H1 (cell line): Measurements from ENCODE around the gene LRRC10. TPM values are rescaled to one million over a fixed set of nuclear protein-coding genes. Genes with fewer than 3 reads are reported as not detected.

Source experiments
- CTCF ChIA-PET: fragments of 300-600 bp; sonication (Branson Sonifier 250); formaldehyde crosslinking; loops from one replicate; lab custom pipeline; 2021; ENCODE audit not compliant: partially characterized antibody; lab: Charles Lee
- POLR2A ChIA-PET: fragments of 300-600 bp; sonication (Branson Sonifier 250); formaldehyde crosslinking; loops from one replicate; lab custom pipeline; 2021; ENCODE audit warnings: inconsistent platforms; ENCODE audit not compliant: partially characterized antibody; lab: Charles Lee
- DNase-seq, 2 experiments: peaks; one replicate each; pipeline versions ENCODE4 v3.0.0 to v3.0.0-alpha.2; 2010 to 2022; ENCODE audit warnings: low spot score in 2 of 2, low read depth in 1 of 2, mixed read lengths in 1 of 2
- FAIRE-seq: peaks from 2 replicates; lab custom pipeline; 2011; peaks lifted over from hg19 to GRCh38; lab: Jason Lieb, UNC
- H2AFZ ChIP-seq: 2 replicates; pipeline ENCODE4 v1.8.1; 2012; ENCODE audit warnings: low read length, inconsistent platforms
- H2AK5ac ChIP-seq: 2 replicates; pipeline ENCODE4 v1.6.1; 2013; ENCODE audit warnings: low read depth, low read length
- H2BK120ac ChIP-seq: replicated peaks from 2 replicates; pipeline ENCODE3; 2013; ENCODE audit warnings: low read depth, low read length, inconsistent platforms
- H2BK12ac ChIP-seq: 2 replicates; pipeline ENCODE4 v1.6.1; 2013; ENCODE audit warnings: low read depth, low read length
- H2BK15ac ChIP-seq: 2 replicates; pipeline ENCODE4 v1.6.1; 2013; ENCODE audit warnings: low read length
- H2BK20ac ChIP-seq: 2 replicates; pipeline ENCODE4 v1.6.1; 2013; ENCODE audit warnings: low read length
- H2BK5ac ChIP-seq: 2 replicates; pipeline ENCODE4 v1.6.1; 2013; ENCODE audit warnings: low read depth, low read length
- H3K14ac ChIP-seq: 2 replicates; pipeline ENCODE4 v1.6.1; 2013; ENCODE audit warnings: inconsistent platforms; ENCODE audit not compliant: insufficient read length
- H3K18ac ChIP-seq: 2 replicates; pipeline ENCODE4 v1.6.1; 2013; ENCODE audit warnings: low read length; ENCODE audit errors: extremely low read depth
- H3K23ac ChIP-seq: 2 replicates; pipeline ENCODE4 v1.6.1; 2013; ENCODE audit warnings: inconsistent platforms; ENCODE audit not compliant: insufficient read length
- H3K23me2 ChIP-seq: 2 replicates; pipeline ENCODE4 v1.6.1; 2013; ENCODE audit warnings: low read depth, low read length
- H3K27ac ChIP-seq: 2 replicates; pipeline ENCODE4 v1.6.1; 2011; ENCODE audit warnings: low read depth, low read length, inconsistent platforms
- H3K27me3 ChIP-seq, 4 experiments: replicated peaks in 1 of 4; 1 replicate in 1 of 4; 2 replicates in 3 of 4; pipeline versions ENCODE4 v1.6.1 to v1.8.1; 2011 to 2013; ENCODE audit warnings: low read length in 3 of 4, mild to moderate bottlenecking in 3 of 4, inconsistent platforms in 2 of 4, mixed read lengths in 2 of 4, moderate library complexity in 1 of 4; ENCODE audit not compliant: control insufficient read depth in 3 of 4, insufficient read depth in 3 of 4; ENCODE audit errors: extremely low read depth in 1 of 4
- H3K36me3 ChIP-seq, 4 experiments: 2 replicates each; pipeline versions ENCODE4 v1.6.1 to v1.8.1; 2011 to 2013; ENCODE audit warnings: mild to moderate bottlenecking in 4 of 4, low read length in 3 of 4, moderate library complexity in 2 of 4, control low read depth in 1 of 4, inconsistent platforms in 1 of 4; ENCODE audit not compliant: insufficient read depth in 4 of 4, control insufficient read depth in 2 of 4
- H3K4ac ChIP-seq: replicated peaks from 2 replicates; pipeline ENCODE3; 2013; ENCODE audit warnings: low read length, low read depth, mixed read lengths, inconsistent platforms; ENCODE audit not compliant: insufficient read length
- H3K4me1 ChIP-seq, 4 experiments: replicated peaks in 1 of 4; 1 replicate in 1 of 4; 2 replicates in 3 of 4; pipeline versions ENCODE4 v1.6.1 to v1.8.1; 2011 to 2013; ENCODE audit warnings: low read length in 3 of 4, inconsistent platforms in 2 of 4, mixed read lengths in 1 of 4; ENCODE audit not compliant: insufficient read depth in 4 of 4, control insufficient read depth in 3 of 4
- H3K4me2 ChIP-seq, 2 experiments: 2 replicates each; pipeline versions ENCODE4 v1.6.1 to v1.8.1; 2011 to 2013; ENCODE audit warnings: low read depth in 2 of 2, low read length in 2 of 2, control low read depth in 1 of 2, inconsistent platforms in 1 of 2, mild to moderate bottlenecking in 1 of 2; ENCODE audit not compliant: insufficient read depth in 1 of 2
- H3K4me3 ChIP-seq, 4 experiments: fragments of 200-600, 300-600 bp in 1 of 4; sonication (generic), shearing (Covaris generic), sonication (Bioruptor Twin) in 1 of 4; 2 replicates each; pipeline versions ENCODE4 v1.5.1 to v1.8.1; 2011 to 2016; ENCODE audit warnings: low read length in 4 of 4, low read depth in 3 of 4, control low read depth in 2 of 4, inconsistent platforms in 2 of 4, mild to moderate bottlenecking in 2 of 4, mixed read lengths in 1 of 4, moderate library complexity in 1 of 4; ENCODE audit not compliant: insufficient read depth in 2 of 4; ENCODE audit errors: extremely low read depth in 1 of 4
- H3K56ac ChIP-seq: replicated peaks from 2 replicates; pipeline ENCODE3; 2013; ENCODE audit warnings: low read depth, mild to moderate bottlenecking, mixed read lengths, low read length, inconsistent platforms; ENCODE audit not compliant: insufficient read length
- H3K79me1 ChIP-seq: 2 replicates; pipeline ENCODE4 v1.6.1; 2013; ENCODE audit warnings: low read depth, low read length, control low read depth
- H3K79me2 ChIP-seq, 2 experiments: 2 replicates each; pipeline versions ENCODE4 v1.6.1 to v1.8.1; 2012 to 2013; ENCODE audit warnings: low read length in 2 of 2, mild to moderate bottlenecking in 2 of 2, inconsistent platforms in 1 of 2; ENCODE audit not compliant: insufficient read depth in 2 of 2, control insufficient read depth in 1 of 2
- H3K9ac ChIP-seq, 4 experiments: replicated peaks in 1 of 4; 1 replicate in 1 of 4; 2 replicates in 3 of 4; pipeline versions ENCODE4 v1.6.1 to v1.8.1; 2011 to 2013; ENCODE audit warnings: low read depth in 3 of 4, low read length in 3 of 4, control low read depth in 2 of 4, mild to moderate bottlenecking in 2 of 4, moderate library complexity in 2 of 4, inconsistent platforms in 1 of 4; ENCODE audit errors: extremely low read depth in 1 of 4
- H3K9me3 ChIP-seq, 2 experiments: 2 replicates each; pipeline versions ENCODE4 v1.6.1 to v1.8.1; 2012 to 2013; ENCODE audit warnings: mild to moderate bottlenecking in 2 of 2, moderate library complexity in 2 of 2, control low read depth in 1 of 2, inconsistent platforms in 1 of 2, low read depth in 1 of 2, low read length in 1 of 2, mixed read lengths in 1 of 2; ENCODE audit not compliant: insufficient read depth in 2 of 2
- H4K20me1 ChIP-seq, 2 experiments: replicated peaks in 1 of 2; 2 replicates each; pipeline versions ENCODE3 to v1.8.1; 2011 to 2013; ENCODE audit warnings: inconsistent platforms in 2 of 2, low read length in 2 of 2, mild to moderate bottlenecking in 1 of 2; ENCODE audit not compliant: insufficient read depth in 2 of 2, control insufficient read depth in 1 of 2
- H4K5ac ChIP-seq: 2 replicates; pipeline ENCODE4 v1.6.1; 2013; ENCODE audit warnings: low read length, low read depth, mixed read lengths, inconsistent platforms; ENCODE audit not compliant: insufficient read length
- H4K8ac ChIP-seq: 2 replicates; pipeline ENCODE4 v1.8.0; 2013; ENCODE audit warnings: mild to moderate bottlenecking, moderate library complexity, low read length, inconsistent platforms; ENCODE audit not compliant: insufficient read depth; ENCODE audit errors: extremely low read depth
- H4K91ac ChIP-seq: replicated peaks from 2 replicates; pipeline ENCODE3; 2013; ENCODE audit warnings: low read length, mixed read lengths, inconsistent platforms; ENCODE audit not compliant: insufficient read length
- BRCA1 ChIP-seq: IDR thresholded peaks from 2 replicates; pipeline ENCODE4 v1.6.1; 2012; ENCODE audit warnings: low read depth, low read length, improper control_type of control experiment
- CREB1 ChIP-seq: IDR thresholded peaks from 2 replicates; pipeline ENCODE4 v1.6.1; 2012; ENCODE audit warnings: inconsistent platforms
- HDAC2 ChIP-seq, 2 experiments: fragments of 300-600 bp in 1 of 2; sonication (generic) in 1 of 2; IDR thresholded peaks; 2 replicates each; pipeline ENCODE4 v1.6.1; 2011 to 2012; ENCODE audit warnings: low read depth in 2 of 2, low read length in 2 of 2, mild to moderate bottlenecking in 2 of 2, moderate library complexity in 2 of 2, borderline replicate concordance in 1 of 2, inconsistent platforms in 1 of 2
- JUN ChIP-seq: IDR thresholded peaks from 2 replicates; pipeline ENCODE4 v1.6.1; 2011; ENCODE audit warnings: low read depth, mild to moderate bottlenecking, improper control_type of control experiment, low read length
- JUND ChIP-seq: IDR thresholded peaks from 2 replicates; pipeline ENCODE4 v1.6.1; 2011; ENCODE audit warnings: mild to moderate bottlenecking, improper control_type of control experiment, low read length
- NANOG ChIP-seq: IDR thresholded peaks from 2 replicates; pipeline ENCODE4 v1.6.1; 2011; ENCODE audit warnings: low read length, low read depth, mild to moderate bottlenecking, inconsistent platforms; ENCODE audit not compliant: insufficient read depth, poor library complexity, severe bottlenecking
- RBBP5 ChIP-seq: IDR thresholded peaks from 2 replicates; pipeline ENCODE4 v1.7.1; 2012; ENCODE audit warnings: low read depth, mild to moderate bottlenecking, inconsistent platforms, low read length, moderate library complexity, borderline replicate concordance
- RXRA ChIP-seq: IDR thresholded peaks from 2 replicates; pipeline ENCODE4 v1.6.1; 2011; ENCODE audit warnings: low read depth, mild to moderate bottlenecking, low read length, moderate library complexity; ENCODE audit not compliant: insufficient read depth
- WGBS, 2 experiments: shearing (Covaris generic) in 1 of 2; methylation state at CpG; one replicate each; pipeline versions ENCODE4 v1.1.6 to v1.1.7; 2013 to 2015; ENCODE audit warnings: low lambda C conversion rate in 2 of 2, mixed read lengths in 2 of 2, inconsistent platforms in 1 of 2, low coverage in 1 of 2, missing lambda C conversion rate in 1 of 2; ENCODE audit not compliant: insufficient replicate concordance in 2 of 2, insufficient coverage in 1 of 2, insufficient read length in 1 of 2; ENCODE audit errors: extremely low coverage in 1 of 2, missing lambda C conversion rate in 1 of 2; 5-methylcytosine and 5-hydroxymethylcytosine counted together
- polyA plus RNA-seq, 7 experiments: library from polyadenylated mRNA; depleted of rRNA in 3 of 7; stranded (reverse) in 5 of 7; unstranded in 2 of 7; fragments of >200 nt in 5 of 7; fragments of 200-250 nt in 2 of 7; gene quantifications; 1 replicate in 5 of 7; 2 replicates in 1 of 7; 4 replicates in 1 of 7; pipeline versions ENCODE4 v1.2.1 to v1.2.3, GENCODE V29; 2011 to 2013; ENCODE audit warnings: missing spikeins in 2 of 7, mixed read lengths in 2 of 7
- total RNA-seq: library from RNA; stranded (reverse); fragmentation: NEBNext Ultra II Directional; extraction: Animal tissue kit (Norgen Biotek cat#: 25700); gene quantifications from 2 replicates; pipeline ENCODE4 v1.2.1, GENCODE V29; 2021

LRRC10 gene
- total and polyA plus RNA-seq, 2 of the 8 experiments (the other 6 are each of a cell fraction or from before 2014, with no cell fraction given), result not detected

GRCh38 chr12:69641546-69641945, 30.8 kb upstream of the LRRC10 start:
- H3K23ac ChIP-seq, result no peak overlapping the region
- H3K4me2 ChIP-seq, result no peak overlapping the region
- ChIA-PET POLR2A (no interaction called here), CTCF (interaction anchor here (0.6 to 4.7 kb wide), 7 partner anchors 8 to 331 kb away, joined by 3 to 68 read pairs (median 3); no protein-coding TSS in a partner anchor)
- no peak overlapping the region for H3K18ac ChIP-seq
- no peaks in the 10 kb centered on the region for H4K20me1 ChIP-seq
- no peaks in the 10 kb centered on the region for H3K23me2 ChIP-seq
- no peaks in the 10 kb centered on the region for H3K79me2 ChIP-seq
- H3K4me1 ChIP-seq, result no peaks in the 10 kb centered on the region
- H2AK5ac ChIP-seq, result no peak overlapping the region
- H3K27ac ChIP-seq, result no peak overlapping the region
- no peak overlapping the region for H4K5ac ChIP-seq
- FAIRE-seq (no peak), DNase-seq (no peak)
- no peak overlapping the region for H2BK12ac ChIP-seq
- H3K36me3 ChIP-seq, result no peaks in the 10 kb centered on the region
- no peak overlapping the region for H2BK5ac ChIP-seq
- no peak overlapping the region for H3K4ac ChIP-seq
- H2AFZ ChIP-seq, result no peak overlapping the region
- H2BK15ac ChIP-seq, result no peak overlapping the region
- H2BK20ac ChIP-seq, result no peak overlapping the region
- H4K91ac ChIP-seq, result no peak overlapping the region
- H4K8ac ChIP-seq, result no peak overlapping the region
- H3K4me3 ChIP-seq, result no peak overlapping the region
- no peaks in the 10 kb centered on the region for H3K27me3 ChIP-seq
- WGBS, 2 experiments, result 88% methylated on average over 7 of the region's 7 CpGs; no CpG with 5 or more reads in 1 of the 2 experiments
- no peaks in the 10 kb centered on the region for H3K9me3 ChIP-seq
- H3K9ac ChIP-seq, result no peak overlapping the region
- H3K79me1 ChIP-seq, result no peaks in the 10 kb centered on the region
- no peak overlapping the region for H3K56ac ChIP-seq
- no peak overlapping the region for H3K14ac ChIP-seq
- no peak overlapping the region for H2BK120ac ChIP-seq
- TF ChIP-seq RXRA (no peak), CREB1 (no peak), HDAC2 (IDR thresholded peaks at IDR 0.05; ENCODE audit: borderline replicate concordance in 1 of 2, low read depth in 2 of 2, low read length in 2 of 2) (no peak), NANOG (no peak), JUN (no peak), RBBP5 (no peak), BRCA1 (no peak), JUND (no peak)
